Ishikawa (cell line): ENCODE data around the gene NME7.

Experiments used
- CEBPB ChIP-seq: IDR thresholded peaks from 2 replicates; pipeline ENCODE4 v1.6.1; 2012
- CREB1 ChIP-seq: IDR thresholded peaks from 2 replicates; pipeline ENCODE4 v1.6.1; 2012; ENCODE audit warnings: low read depth
- EGR1 ChIP-seq: IDR thresholded peaks from 2 replicates; pipeline ENCODE4 v1.6.1; 2012
- EP300 ChIP-seq: IDR thresholded peaks from 2 replicates; pipeline ENCODE4 v1.6.1; 2012; ENCODE audit warnings: borderline replicate concordance
- FOXM1 ChIP-seq: IDR thresholded peaks from 2 replicates; pipeline ENCODE4 v1.6.1; 2012; ENCODE audit warnings: low read depth, borderline replicate concordance
- MAX ChIP-seq: IDR thresholded peaks from 2 replicates; pipeline ENCODE4 v1.6.1; 2012
- NFIC ChIP-seq: IDR thresholded peaks from 2 replicates; pipeline ENCODE4 v1.6.1; 2012
- RAD21 ChIP-seq: IDR thresholded peaks from 2 replicates; pipeline ENCODE4 v1.6.1; 2012; ENCODE audit warnings: low read depth
- REST ChIP-seq: IDR thresholded peaks from 2 replicates; pipeline ENCODE4 v1.6.1; 2012; ENCODE audit warnings: low read depth, mild to moderate bottlenecking
- TAF1 ChIP-seq: IDR thresholded peaks from 2 replicates; pipeline ENCODE4 v1.6.1; 2012; ENCODE audit warnings: low read depth, mild to moderate bottlenecking
- TCF12 ChIP-seq: IDR thresholded peaks from 2 replicates; pipeline ENCODE4 v1.6.1; 2012; ENCODE audit warnings: low read depth
- TEAD4 ChIP-seq: IDR thresholded peaks from 2 replicates; pipeline ENCODE4 v1.6.1; 2012
- USF1 ChIP-seq: IDR thresholded peaks from 2 replicates; pipeline ENCODE4 v1.6.1; 2012
- YY1 ChIP-seq: IDR thresholded peaks from 2 replicates; pipeline ENCODE4 v1.6.1; 2012; ENCODE audit warnings: low read depth
- ZBTB7A ChIP-seq: IDR thresholded peaks from 2 replicates; pipeline ENCODE4 v1.6.1; 2012; ENCODE audit warnings: low read depth

Gene NME7

GRCh38 chr1:169091480-169091941, 276.1 kb downstream of the NME7 start:
- no peak for TF ChIP-seq MAX
- TF ChIP-seq YY1 = no peak
- no peak for TF ChIP-seq CEBPB
- no peak for TF ChIP-seq NFIC

GRCh38 chr1:169090900-169091311, 276.7 kb downstream of the NME7 start:
- TF ChIP-seq EGR1 (no peak), NFIC (no peak), TAF1 (no peak), TCF12 (no peak), EP300 (no peak), YY1 (no peak), MAX (no peak), ZBTB7A (no peak), USF1 (no peak), CEBPB (no peak), FOXM1 (no peak), TEAD4 (no peak), REST (no peak), RAD21 (no peak), CREB1 (no peak)

- TF ChIP-seq USF1 = no peak
Observed at GRCh38 chr1:169090308-169090899, 277.2 kb downstream of the NME7 start.

GRCh38 chr1:169089776-169090175, 277.8 kb downstream of the NME7 start:
- no peak for TF ChIP-seq TAF1
- no peak for TF ChIP-seq CREB1
- TF ChIP-seq NFIC = no peak
- no peak for TF ChIP-seq EP300
- TF ChIP-seq FOXM1 = no peak
- TF ChIP-seq USF1 = no peak
- no peak for TF ChIP-seq RAD21
- TF ChIP-seq MAX = no peak
- TF ChIP-seq TCF12 = no peak
- no peak for TF ChIP-seq YY1
- no peak for TF ChIP-seq REST

GRCh38 chr1:169087876-169088275, 279.7 kb downstream of the NME7 start:
- TF ChIP-seq CREB1 (no peak), FOXM1 (no peak), CEBPB (no peak)
